Chondrocyte (in vitro differentiated cells): ENCODE measurements around the gene XRCC6. TPM values are rescaled to one million over a fixed set of nuclear protein-coding genes. Genes with fewer than 3 reads are reported as not detected.
"Not testable (repeated sequence)": the region's sequence is repeated elsewhere in the genome, so short reads cannot be mapped to it uniquely, and the experiment has no call there.

Experiments
- DNase-seq: peaks from one replicate; pipeline ENCODE4 v3.0.0; 2021; ENCODE audit warnings: mixed read lengths, low spot score
- H3K27ac Mint-ChIP-seq: one replicate; pipeline ENCODE4 v1.8.0; 2021; ENCODE audit warnings: mild to moderate bottlenecking, moderate library complexity, mixed read lengths; ENCODE audit not compliant: unreplicated experiment
- H3K27me3 Mint-ChIP-seq: 2 replicates; pipeline ENCODE4 v1.8.0; 2021; ENCODE audit warnings: low read depth, mixed read lengths
- H3K36me3 Mint-ChIP-seq: 2 replicates; pipeline ENCODE4 v1.8.0; 2021; ENCODE audit warnings: low read depth, mixed read lengths
- H3K4me1 Mint-ChIP-seq: 2 replicates; pipeline ENCODE4 v1.8.0; 2021; ENCODE audit warnings: low read depth, mild to moderate bottlenecking, mixed read lengths
- H3K4me3 Mint-ChIP-seq: one replicate; pipeline ENCODE4 v1.8.0; 2021; ENCODE audit warnings: mild to moderate bottlenecking, moderate library complexity, mixed read lengths; ENCODE audit not compliant: unreplicated experiment
- H3K9me3 Mint-ChIP-seq: 2 replicates; pipeline ENCODE4 v1.8.0; 2021; ENCODE audit warnings: low read depth, mixed read lengths
- CTCF ChIP-seq: fragments of 200-600 bp; sonication (generic); IDR thresholded peaks from 2 replicates; pipeline ENCODE4 v1.5.0; 2021; ENCODE audit warnings: antibody characterized with exemption, mild to moderate bottlenecking, moderate library complexity
- total RNA-seq: library from RNA; stranded (reverse); gene quantifications from 3 replicates; pipeline ENCODE4 v1.2.1, GENCODE V29; 2021

The XRCC6 gene
- total RNA-seq, 1 donor from 2014 or later: 161 TPM

DNA sequence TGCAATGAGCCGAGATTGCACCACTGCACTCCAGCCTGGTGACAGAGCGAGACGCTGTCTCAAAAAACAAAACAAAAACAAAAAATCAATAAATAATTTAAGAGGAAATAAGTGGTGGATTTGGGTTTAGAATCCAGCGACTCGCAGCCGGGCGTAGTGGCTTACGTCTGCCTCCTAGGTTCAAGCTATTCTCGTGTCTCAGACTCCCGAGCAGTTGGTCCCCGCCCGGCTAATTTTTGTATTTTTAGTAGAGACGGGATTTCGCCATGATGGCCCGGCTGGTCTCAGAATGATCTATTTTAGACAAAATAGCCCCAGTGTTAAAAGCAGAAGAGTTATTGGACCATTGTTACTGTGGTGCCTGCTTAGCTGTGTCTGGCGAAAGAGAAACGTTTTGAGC, 37.8 kb downstream of the XRCC6 start:
- H3K4me3 Mint-ChIP-seq: no peak overlapping the region
- no peak for DNase-seq
- no peaks in the 10 kb centered on the region for H3K27me3 Mint-ChIP-seq
- H3K4me1 Mint-ChIP-seq: no peaks in the 10 kb centered on the region
- no peaks in the 10 kb centered on the region for H3K9me3 Mint-ChIP-seq
- no peak overlapping the region for H3K27ac Mint-ChIP-seq
- TF ChIP-seq CTCF: no peak
- H3K36me3 Mint-ChIP-seq: peaks cover 41% of the 10 kb centered on the region

GRCh38 chr22:41659941-41660340, 38.8 kb downstream of the XRCC6 start:
- Mint-ChIP-seq H3K27me3 (no peaks in the 10 kb centered on the region), H3K9me3 (no peaks in the 10 kb centered on the region), H3K27ac (peak overlapping the region; percentile 11), H3K36me3 (peaks cover 39% of the 10 kb centered on the region), H3K4me3 (no peak overlapping the region), H3K4me1 (no peaks in the 10 kb centered on the region)
- DNase-seq: no peak
- TF ChIP-seq CTCF: no peak

DNA sequence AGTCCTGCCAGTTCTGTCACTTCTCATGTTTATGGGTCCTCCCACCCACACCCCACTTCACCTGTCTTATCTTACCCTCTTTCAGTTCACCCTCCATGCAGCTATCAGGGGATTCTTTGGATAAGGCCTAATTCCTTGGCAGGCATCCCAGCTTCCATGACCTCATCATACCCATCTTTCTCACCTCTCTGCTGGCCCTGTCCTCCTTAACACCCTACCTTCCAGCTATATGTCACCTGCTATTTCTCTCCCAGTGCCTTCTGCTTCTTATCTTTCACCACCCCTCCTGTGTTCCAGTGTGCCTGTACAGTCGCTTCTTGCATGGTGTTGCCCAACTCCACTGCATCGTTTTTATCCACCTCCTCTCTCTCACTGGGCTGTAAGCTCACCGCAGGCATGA, 39.3 kb downstream of the XRCC6 start:
- Mint-ChIP-seq H3K4me1 (no peaks in the 10 kb centered on the region), H3K4me3 (no peak overlapping the region), H3K36me3 (peaks cover 38% of the 10 kb centered on the region), H3K27ac (peak overlapping the region; percentile 11), H3K27me3 (no peaks in the 10 kb centered on the region), H3K9me3 (no peaks in the 10 kb centered on the region)
- DNase-seq: no peak
- no peak for TF ChIP-seq CTCF

DNA sequence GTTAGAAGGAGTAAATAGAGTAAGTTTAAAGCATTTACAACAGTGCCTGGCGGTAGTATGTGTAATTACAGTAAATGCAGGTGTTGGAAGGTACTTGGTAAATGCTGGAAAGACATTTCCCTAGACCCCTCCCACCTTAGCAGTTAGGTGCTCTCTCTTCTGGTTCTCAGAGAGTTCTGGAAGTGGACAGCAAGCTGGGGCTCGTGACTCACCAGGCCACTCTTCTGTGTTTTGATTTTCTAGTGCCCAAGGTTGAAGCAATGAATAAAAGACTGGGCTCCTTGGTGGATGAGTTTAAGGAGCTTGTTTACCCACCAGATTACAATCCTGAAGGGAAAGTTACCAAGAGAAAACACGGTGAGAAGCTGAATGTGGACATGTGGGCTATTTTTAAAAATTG, 40.0 kb downstream of the XRCC6 start:
- H3K27me3 Mint-ChIP-seq: no peaks in the 10 kb centered on the region
- TF ChIP-seq CTCF: no peak
- no peaks in the 10 kb centered on the region for H3K9me3 Mint-ChIP-seq
- H3K27ac Mint-ChIP-seq: no peak overlapping the region
- no peak for DNase-seq
- H3K4me1 Mint-ChIP-seq: no peaks in the 10 kb centered on the region
- H3K36me3 Mint-ChIP-seq: peaks cover 36% of the 10 kb centered on the region
- H3K4me3 Mint-ChIP-seq: no peak overlapping the region

DNA sequence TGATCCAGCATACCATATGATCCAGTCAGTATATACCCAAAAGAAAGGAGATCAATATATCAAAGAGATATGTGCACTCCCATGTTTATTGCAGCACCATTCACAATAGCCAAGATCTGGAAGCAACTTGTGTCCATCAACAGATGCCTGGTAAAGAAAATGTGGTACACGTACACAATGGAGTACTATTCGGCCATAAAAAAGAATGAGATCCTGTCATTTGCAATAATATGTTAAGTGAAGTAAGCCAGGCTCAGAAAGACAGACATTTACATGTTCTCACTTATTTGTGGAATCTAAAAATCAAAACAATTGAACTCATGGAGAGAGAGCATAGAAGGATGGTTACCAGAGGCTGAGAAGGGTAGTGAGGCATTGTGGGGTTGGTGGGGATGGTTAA, 40.6 kb downstream of the XRCC6 start:
- H3K4me1 Mint-ChIP-seq: peaks cover 3% of the 10 kb centered on the region
- H3K4me3 Mint-ChIP-seq: no peak overlapping the region
- no peaks in the 10 kb centered on the region for H3K27me3 Mint-ChIP-seq
- no peak overlapping the region for H3K27ac Mint-ChIP-seq
- TF ChIP-seq CTCF: no peak
- DNase-seq: no peak
- no peaks in the 10 kb centered on the region for H3K9me3 Mint-ChIP-seq
- H3K36me3 Mint-ChIP-seq: peaks cover 35% of the 10 kb centered on the region

DNA sequence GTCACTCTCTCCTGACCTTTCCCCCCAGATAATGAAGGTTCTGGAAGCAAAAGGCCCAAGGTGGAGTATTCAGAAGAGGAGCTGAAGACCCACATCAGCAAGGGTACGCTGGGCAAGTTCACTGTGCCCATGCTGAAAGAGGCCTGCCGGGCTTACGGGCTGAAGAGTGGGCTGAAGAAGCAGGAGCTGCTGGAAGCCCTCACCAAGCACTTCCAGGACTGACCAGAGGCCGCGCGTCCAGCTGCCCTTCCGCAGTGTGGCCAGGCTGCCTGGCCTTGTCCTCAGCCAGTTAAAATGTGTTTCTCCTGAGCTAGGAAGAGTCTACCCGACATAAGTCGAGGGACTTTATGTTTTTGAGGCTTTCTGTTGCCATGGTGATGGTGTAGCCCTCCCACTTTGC, 42.5 kb downstream of the XRCC6 start:
- not testable (repeated sequence) for H3K27ac Mint-ChIP-seq, H3K27me3 Mint-ChIP-seq, H3K4me3 Mint-ChIP-seq, H3K9me3 Mint-ChIP-seq
- DNase-seq: peak; percentile 69
- peaks cover 26% of the 10 kb centered on the region for H3K36me3 Mint-ChIP-seq
- H3K4me1 Mint-ChIP-seq: peaks cover 14% of the 10 kb centered on the region
